ENCODE measurements around the gene FPR1. TPM values are rescaled to one million over a fixed set of nuclear protein-coding genes. Genes with fewer than 3 reads are reported as not detected.
"Not testable (repeated sequence)": the region's sequence is repeated elsewhere in the genome, so short reads cannot be mapped to it uniquely, and the experiment has no call there.

Gene FPR1
- polyA plus RNA-seq, 5 donors, result 1.2 to 2.7 (median 2.3) TPM

DNA sequence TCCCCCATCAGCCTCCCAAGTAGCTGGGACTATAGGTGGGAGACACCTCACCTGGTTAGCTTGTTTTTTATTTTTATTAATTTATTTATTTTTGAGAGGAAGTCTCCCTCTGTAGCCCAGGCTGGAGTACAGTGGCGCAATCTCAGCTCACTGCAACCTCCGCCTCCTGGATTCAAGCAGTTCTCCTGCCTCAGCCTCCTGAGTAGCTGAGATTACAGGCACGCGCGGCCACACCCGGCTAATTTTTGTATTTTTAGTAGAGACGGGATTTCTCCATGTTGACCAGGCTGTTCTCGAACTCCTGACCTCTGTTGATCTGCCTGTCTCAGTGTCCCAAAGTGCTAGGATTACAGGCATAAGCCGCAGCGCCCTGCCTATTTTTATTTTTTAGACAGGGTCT is 13.2 kb downstream of the FPR1 start:
- not testable (repeated sequence) for DNase-seq

DNA sequence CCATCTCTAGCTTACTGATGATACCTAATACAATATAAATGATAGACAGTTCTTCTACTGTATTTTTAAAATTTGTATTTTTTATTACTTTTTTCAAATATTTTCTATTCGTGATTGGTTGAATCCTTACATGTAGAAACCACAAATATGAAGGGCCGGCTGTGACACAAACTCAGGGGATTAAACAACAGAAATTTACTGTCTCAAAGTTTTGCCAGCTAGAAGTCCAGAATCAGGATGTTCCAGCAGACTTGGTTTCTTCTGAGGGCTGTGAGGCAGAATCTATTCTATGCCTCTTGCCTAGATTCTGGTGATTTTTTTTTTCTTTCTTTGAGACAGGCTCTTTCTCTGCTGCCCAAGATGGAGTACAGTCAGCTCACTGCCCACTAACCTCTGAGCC is 13.8 kb downstream of the FPR1 start:
- DNase-seq, result no peak

DNA sequence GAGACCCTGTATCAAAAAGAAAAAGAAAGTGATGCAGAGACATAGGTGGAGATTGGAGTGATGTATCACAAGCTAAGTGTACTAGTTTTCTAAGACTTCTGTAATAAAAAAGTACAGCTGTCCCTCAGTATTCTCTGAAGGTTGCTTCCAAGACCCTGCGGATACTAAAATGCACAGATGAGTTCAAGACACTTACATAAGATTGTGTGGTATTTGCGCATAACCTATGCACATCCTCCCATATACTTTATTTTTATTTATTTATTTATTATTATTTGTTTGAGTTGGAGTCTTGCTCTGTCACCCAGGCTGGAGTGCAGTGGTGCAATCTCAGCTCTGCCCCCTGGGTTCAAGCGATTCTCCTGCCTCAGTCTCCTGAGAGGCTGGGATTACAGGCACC is 14.3 kb downstream of the FPR1 start:
- no peak for DNase-seq

DNA sequence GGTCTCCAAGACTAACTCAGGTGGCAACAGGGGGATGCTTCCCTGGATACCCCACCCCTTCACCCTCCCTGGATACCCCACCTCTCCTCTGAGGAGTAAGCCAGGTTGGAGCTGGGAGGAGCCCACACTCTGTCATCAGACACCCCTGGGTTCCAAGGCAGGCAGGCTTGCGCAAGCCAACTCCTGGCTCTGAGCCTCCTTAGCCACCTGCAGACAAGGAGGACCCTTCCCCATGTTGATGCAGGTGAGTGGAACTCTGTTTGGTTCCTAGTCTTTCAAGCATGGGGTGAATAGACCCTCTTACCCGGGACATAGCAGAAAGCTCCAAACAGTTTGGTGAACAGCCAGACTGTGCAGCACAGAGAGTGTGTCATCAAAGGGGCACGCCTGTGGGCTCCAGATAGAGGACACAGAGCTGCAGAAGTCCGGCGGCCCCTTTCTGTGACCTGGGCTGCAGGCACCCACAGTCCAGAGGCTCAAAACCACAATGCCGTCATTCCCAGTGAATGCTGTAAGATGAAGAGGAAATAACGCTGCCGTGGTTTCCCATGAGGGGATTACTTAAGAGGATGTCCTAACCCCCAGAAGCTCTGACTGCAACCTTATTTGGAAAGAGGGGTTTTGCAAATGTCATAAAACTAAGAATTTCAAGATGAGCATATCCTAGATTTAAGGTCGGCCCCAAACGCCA is 15.8 kb downstream of the FPR1 start:
- DNase-seq, result no peak

DNA sequence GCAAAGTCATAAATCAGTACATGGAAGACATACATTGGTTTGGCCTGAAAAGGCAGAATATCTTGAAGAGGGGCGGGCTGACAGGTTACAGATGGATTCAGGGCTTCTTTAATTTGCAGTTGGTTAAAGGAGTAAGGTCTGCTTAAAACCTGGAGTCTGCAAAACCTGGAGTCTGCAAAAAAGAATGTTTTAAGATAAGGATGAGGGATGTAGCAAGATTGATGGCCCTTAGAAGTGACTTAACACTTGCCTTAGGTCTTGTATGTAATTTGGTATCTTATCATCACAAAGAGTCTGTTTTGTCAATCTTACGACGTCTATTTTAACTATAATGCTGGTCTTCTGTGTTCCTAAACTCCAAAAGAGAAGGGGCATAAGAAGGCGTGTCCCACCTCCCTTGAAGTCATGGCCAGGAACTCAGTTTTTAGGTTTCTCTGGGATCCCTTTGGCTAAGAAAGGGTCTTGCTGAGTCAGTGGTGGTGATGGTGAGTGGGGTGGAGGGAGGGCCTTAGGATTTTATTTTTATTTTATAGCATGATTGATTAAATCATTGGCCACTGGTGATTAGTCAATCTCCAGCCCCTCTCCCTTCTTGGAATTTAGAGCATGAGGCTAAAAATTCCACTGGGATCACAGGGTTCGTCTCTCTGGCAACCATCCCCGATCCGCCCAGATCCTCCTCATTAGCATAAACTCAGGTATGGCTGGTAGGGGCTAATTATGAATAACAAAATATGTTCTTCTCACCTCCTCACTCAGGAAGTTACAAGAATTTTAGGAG is 17.7 kb downstream of the FPR1 start:
- no peak for DNase-seq

DNA sequence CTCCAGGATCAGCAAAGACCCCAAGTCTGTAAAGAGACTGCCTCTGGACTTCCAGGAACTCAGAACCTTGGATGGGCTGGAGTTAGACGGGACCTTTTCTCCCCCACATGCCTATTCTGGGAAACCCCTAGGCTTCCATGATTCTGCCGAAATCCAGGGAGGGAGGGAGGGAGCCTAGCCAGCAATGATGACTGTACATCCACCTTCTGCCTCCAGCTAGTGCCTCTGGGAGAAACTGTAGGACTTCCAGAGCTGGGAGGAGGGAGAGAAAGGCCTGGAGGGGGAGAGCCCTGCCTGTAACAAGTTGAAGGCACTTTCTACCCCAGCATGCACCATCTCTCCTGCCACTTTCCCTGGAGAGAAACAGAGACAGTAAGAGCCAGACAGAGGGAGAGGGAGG is 21.9 kb downstream of the FPR1 start:
- DNase-seq, result no peak

DNA sequence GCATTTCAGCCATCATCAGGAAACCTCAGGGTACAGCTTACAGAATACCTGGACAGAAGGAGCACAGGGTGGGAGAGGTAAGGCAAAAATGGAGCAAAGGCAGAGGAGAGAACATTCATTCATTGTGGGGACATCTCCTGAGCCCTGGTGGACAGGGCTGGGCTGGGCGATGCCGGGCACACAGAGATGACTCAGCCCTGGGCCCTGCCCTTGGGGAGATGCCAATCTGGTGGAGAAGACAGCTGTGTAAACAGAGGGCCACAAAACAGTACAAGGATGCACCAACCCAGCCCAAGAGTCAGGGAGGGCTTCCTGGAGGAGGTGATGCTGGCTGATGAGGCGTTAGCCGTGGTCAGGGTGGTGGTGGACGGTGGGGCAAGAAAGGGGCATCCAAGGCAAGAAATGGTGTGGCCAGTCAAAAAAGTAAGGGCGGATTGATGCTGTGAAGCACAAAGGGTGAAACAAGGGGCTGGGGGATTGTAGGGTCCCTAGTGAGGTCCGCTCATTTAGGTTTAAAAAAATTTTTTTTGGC is 24.3 kb downstream of the FPR1 start:
- DNase-seq, result no peak

DNA sequence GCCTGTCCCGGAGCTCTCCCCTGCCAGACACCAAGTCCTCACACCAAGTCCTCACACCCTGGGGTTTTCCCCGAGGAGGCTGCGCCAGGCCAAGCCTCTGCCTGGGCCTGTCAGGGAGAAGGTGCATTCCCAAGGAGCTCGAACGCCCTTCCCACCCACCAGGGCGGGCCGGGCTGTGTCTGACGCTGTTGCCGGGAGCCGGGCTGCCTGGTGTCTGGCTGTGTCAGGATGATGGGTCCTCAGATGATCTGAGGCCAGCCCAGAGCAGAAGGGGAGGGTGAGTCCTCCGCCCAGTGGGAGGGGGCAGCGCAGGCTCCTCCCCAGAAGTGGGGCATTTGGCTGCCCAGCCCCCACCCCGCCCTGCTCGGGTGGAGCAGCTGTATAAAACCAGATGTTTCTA is 25.6 kb downstream of the FPR1 start:
- DNase-seq, result no peak

DNA sequence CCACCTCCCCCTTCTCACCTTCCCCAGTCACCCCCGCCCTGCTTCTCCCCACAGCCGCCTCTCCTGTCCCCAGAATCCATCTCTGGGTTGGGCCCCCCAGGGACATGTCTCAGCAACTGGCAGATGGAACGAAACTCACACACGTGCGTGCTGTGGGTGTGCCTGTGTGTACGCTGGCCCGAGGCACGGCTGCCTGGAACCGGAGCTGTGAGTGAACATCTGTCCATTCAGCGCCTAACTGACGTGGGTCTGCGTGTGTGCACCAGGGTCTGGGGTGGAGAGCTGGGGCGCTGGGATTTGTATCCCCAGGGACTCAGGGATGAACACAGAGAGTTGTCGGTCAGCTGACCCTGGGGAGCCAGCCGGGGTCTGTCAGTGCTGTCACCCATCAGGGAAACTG is 27.1 kb downstream of the FPR1 start:
- DNase-seq, result no peak

DNA sequence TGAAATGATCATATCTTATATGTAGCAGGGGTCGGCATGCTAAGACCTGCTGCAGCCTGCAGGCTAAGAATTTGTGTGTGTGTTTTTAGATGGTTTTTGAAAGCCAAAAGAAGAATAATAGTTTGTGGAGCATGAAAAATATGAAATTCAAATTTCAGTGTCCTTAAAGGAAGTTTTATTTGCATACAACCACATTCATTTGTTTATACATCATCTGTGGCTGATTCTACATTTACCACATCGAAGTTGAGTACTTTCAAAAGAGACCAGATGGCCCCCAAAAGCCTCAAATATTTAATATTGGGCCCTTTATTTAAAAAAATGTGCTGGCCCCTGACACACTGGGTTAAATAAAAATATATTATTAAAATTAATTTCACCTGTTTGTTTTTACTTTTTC is 29.2 kb downstream of the FPR1 start:
- DNase-seq, result no peak

DNA sequence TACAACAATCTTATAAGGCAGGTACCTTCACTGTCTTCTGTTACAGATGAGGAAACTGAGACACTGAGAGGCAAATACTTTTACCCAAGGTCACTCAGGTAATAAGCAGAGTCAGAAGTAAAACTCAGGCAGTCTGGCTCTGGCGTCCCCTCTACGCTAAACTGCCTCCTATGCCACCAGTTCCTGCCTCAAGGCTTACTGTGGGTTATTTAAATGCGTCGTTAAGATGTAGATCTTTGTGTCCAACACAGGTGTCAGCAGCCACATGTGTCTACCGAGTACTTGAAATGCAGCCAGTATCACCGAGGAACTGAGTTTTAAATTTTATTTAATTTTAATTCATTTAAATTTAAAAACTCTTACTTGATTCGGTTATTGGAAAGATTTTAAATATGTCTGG is 29.8 kb downstream of the FPR1 start:
- DNase-seq, result no peak

DNA sequence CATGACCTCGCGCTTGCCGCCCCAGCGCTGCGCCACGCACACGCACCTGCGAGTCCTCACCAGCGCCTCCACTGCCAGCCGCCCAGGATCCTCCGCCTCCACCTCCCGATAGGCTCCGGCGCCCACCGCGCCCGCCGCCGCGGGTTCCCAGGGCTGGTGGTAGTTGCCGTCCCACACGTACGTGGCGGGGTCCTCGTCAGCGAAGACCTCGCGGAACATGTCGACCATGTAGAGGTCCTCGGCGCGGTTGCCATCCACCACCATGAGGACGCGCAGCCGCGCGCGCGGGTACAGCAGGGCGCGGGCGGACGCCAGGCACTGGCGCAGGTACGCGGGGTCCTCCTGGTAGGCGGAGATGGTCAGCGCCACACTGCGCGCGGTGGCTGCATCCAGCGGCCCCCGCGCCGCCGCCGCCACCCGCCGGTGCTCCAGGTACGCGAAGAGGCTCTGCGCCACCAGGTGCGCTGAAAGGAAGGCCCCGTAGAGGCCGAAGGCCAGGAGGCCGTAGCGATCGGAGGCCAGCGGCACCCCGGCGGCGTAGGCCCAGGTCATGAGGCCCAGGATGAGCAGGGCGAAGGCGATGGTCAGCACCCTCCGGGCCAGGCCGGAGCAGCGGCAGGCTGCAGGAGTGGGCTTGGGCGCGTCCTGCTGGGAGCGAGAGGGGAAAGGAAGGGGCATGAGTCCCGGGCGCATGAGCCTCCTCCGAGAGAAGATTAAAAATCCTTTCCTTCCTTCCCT is 32.3 kb downstream of the FPR1 start:
- DNase-seq, result no peak

DNA sequence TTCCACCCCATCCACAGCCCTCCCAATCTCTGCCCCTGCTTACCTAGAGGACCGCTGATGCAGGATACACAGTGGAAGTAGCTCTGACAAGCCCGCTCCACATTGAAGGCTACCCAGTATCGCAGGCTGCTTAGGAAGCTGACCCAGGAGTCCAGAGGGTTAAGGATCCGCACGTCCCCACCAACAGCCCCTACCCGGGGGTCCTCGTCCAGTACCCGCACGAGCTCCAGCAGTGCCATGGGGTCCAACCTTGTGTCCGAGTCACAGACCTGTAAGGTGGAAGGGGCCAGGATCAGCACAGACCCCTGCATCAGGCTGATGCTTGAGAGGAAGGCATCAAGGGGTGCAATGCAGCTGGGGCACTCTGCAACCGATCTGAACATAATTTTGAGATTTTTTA is 34.8 kb downstream of the FPR1 start:
- DNase-seq, result no peak

DNA sequence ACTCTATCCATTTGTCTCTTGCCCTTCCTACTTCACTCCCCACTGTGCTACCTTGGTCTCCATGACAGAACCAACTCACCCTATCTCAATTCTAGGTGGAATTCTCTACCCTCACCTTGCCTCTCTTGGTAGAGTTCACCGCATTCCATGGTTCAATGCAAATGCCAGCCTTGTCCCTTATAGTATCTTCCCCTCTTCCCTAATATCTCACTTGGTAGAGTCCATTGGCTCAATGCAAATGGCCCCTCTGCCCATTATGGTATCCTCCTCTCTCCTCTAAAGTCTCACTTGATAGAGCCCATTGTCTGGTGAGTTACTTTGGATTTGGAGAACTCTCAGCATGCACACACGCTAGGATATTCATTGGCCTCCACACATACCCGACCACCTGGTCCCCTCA is 35.8 kb downstream of the FPR1 start:
- DNase-seq, result no peak

DNA sequence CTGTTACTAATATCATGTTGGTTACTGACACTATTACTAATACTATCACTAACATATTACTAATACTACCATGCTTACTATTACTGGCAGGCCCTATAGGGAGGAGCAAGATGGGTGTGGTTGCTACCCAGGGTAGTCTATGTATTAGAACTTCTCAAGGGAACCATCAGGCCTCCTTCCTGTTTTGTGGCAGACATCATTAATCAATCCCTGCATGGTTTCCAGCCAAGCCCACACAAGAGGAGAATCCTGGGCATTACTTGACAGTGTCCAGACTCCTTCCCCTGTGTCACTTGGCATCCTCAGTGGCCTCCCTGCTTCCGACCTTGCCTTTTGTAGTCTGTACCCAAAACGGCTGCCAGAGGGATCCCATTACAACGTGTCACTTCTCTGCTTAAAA is 36.8 kb downstream of the FPR1 start:
- DNase-seq, result no peak

DNA sequence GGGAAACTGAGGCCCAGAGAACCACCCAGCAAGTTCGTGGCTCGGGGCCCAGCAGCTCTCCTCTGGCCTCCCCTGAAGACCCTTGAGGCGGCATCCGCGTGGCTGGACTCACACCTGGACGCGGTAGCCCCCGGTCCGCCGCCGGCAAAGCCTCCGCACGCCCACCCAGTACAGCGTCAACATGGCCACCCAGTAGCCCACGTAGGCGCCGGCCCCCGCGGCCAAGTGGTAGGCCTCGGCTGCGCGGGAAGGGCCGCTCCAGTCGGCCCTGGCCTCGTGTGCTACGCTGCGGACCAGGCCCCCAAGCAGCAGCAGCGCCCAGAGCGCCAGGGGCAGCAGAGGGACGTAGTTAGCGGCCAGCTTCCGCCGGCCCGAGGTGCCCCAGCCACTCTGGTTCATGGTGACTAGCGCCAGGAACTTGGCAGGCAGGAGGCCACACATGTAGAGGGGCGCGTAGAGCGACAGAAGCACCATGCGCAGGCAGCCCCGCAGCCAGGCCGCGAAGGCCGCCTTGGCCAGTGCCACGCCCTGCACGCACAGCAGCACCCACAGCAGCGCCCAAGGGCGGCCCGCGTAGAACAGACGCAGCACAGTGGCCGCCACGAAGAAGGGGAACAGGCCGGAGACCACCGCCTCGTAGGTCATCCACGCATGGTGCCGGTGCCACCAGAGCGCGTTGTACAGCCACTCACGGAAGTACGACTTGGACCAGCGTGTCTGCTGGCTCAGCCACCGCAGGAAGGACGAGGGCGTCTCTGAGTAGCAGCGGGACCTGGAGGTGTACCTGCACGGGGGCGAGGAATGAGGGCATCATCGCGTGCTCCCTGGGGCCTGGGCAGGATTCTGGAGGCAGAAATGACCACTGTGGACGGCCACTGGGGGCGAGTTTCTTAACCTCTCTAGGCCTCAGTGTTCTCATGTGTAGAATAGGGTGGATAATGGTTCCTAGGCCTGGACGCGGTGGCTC is 38.1 kb downstream of the FPR1 start:
- DNase-seq, result no peak

DNA sequence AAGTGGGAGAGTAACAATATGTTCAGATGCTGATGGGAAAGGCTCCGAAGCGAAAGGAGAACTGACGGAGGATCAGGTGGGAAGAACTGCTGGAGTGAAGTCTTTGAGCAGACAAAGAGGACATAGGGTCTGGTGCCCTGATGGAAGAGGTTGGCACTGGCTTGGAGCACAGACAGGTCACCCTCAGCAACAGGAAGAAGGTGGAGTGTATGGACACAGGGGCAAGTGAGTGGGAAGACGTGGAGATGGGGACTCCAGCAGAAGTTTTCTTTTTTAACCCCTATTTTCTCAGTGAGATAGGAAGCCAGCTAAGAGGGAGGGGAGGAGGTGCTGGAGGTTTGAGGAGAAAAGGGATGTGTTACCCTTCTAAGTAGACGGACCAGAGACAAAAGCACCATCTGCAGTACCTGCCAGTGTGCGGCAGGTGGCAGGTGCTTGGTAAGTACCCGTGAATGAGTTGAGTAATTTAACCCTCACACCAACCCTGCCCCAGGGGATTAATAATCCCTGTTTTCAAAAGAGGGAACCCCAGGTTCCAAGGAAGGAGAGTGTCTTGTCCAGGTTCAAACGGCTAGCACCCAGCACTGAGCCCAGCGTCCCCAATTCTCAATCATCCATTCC is 39.1 kb downstream of the FPR1 start:
- DNase-seq, result no peak

DNA sequence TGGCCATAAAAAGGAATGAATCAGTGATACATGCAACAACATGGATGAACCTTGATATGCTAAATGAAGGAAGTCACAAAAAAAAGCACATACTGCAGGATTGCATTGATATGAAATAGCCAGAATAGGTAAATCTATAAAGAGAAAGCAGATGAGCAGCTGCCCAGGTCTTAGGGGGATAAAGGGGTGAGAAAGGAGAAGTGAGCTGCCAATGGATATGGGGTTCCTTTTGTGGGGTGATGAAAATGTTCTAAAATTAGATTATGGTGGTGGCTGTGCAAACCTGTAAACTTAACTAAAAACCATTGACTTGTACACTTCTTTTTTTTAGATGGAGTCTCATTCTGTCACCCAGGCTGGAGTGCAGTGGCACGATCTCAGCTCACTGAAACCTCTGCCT is 40.0 kb downstream of the FPR1 start:
- no peak for DNase-seq

DNA sequence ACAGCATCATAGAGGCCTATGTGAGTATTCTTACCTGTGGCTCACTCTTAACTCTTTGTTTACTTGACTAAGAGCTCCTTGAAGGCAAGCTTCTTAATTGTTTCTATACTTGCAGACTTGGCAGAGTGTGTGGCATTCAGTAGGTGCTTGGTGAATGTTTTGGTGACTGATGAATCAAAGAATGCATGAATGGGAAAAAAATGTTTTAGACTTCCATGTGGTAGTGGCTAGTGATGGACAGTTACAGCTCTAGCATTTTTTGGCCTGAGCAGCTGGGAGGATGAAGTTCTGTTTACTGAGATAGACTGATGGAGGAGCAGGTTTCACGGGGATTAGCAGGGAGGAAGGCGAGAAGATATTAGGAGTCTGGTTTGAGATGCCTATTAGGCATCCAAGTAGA is 41.5 kb downstream of the FPR1 start:
- no peak for DNase-seq

DNA sequence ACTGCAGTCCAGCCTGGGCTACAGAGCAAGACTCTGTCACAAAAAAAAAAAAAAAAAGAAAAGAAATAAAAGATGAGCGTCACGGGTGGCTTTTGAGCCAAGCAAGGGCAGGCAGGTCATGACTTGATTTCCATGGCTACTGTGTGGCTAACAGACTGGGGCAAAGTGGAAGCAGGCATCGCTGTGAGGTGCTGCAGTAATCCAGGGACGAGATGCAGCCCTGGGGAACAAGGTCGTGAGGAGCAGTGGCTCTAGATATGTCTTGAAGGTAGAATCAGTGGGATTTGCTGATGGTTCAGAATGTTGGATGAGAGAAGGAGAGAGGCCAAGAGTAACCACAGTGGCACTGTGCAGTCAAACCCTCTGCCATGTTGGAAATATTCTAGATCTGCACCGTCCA is 42.1 kb downstream of the FPR1 start:
- no peak for DNase-seq

DNA sequence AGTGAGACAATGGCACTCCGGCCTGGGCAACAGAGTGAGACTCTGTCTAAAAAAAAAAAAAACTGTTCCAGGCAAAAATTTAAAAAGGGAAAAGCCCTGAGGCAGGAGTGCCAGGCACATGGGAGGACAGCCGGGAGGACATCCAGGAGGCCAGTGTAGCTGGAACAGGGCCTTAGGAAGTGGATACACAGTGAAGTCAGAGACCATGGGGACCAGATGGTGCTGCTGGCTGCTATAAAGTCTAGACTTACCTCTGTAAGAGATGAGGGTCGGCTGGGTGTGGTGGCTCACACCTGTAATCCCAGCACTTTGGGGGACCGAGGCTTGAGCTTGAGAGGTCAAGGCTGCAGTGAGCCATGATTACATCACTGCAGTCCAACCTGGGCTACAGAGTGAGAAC is 42.9 kb downstream of the FPR1 start:
- DNase-seq, result no peak
